ENCODE data around the gene ZNF777. TPM values are rescaled to one million over a fixed set of nuclear protein-coding genes. Genes with fewer than 3 reads are reported as not detected.

The ZNF777 gene
- total and polyA plus RNA-seq, 9 of the 15 experiments (the other 6 are each of a cell fraction or from before 2014, with no cell fraction given): 0.11 to 32.6 (median 9.0) TPM

- TF ChIP-seq ZNF639 (CRISPR knock-in tag; conservative IDR thresholded peaks at IDR 0.05 in 1 of 2, IDR thresholded peaks at IDR 0.05 in 1 of 2) (peak in 1 of 2 experiments; percentile 83; a peak in 2 of 4 replicates), ZNF143 (CRISPR knock-in tag; IDR thresholded peaks at IDR 0.05) (peak; percentile 72), SP2 (IDR thresholded peaks at IDR 0.05; ENCODE audit: extremely low read depth, low read depth, low read length, poor library complexity, severe bottlenecking) (peak; percentile 27), PHF8 (IDR thresholded peaks at IDR 0.05; ENCODE audit: borderline replicate concordance, low read length) (peak; percentile 89; the same call in 1 of the 2 replicates), GATAD2B (IDR thresholded peaks at IDR 0.05; ENCODE audit: borderline replicate concordance) (peak; percentile 93), MYC (IDR thresholded peaks at IDR 0.05; ENCODE audit: low read depth, low read length) (peak; percentile 86), MYC (CRISPR knock-in tag; IDR thresholded peaks at IDR 0.05; ENCODE audit: borderline replicate concordance, low read depth) (no peak), MAZ (CRISPR knock-in tag; conservative IDR thresholded peaks at IDR 0.05 in 1 of 2, IDR thresholded peaks at IDR 0.05 in 1 of 2) (peak; percentile 86 to 92), RBFOX2 (IDR thresholded peaks at IDR 0.05; ENCODE audit: low read depth, low read length) (peak; percentile 78), E2F6 (IDR thresholded peaks at IDR 0.05; ENCODE audit: borderline replicate concordance in 1 of 2, extremely low read depth in 1 of 2, insufficient read depth in 1 of 2, insufficient read length in 1 of 2, low read depth in 1 of 2, low read length in 1 of 2, poor library complexity in 1 of 2, severe bottlenecking in 1 of 2) (peak; percentile 68 to 85), POLR2G (IDR thresholded peaks at IDR 0.05; ENCODE audit: low read depth, low read length) (peak; percentile 87), GTF2E2 (tag; IDR thresholded peaks at IDR 0.05) (no peak), ZBTB33 (CRISPR knock-in tag; IDR thresholded peaks at IDR 0.05) (peak; percentile 24; the same call in 1 of the 2 replicates), THRAP3 (IDR thresholded peaks at IDR 0.05; ENCODE audit: borderline replicate concordance) (no peak), ZNF766 (CRISPR knock-in tag; conservative IDR thresholded peaks at IDR 0.05) (peak; percentile 68; the same call in 1 of the 2 replicates), GTF2A2 (tag; IDR thresholded peaks at IDR 0.05) (no peak), E2F8 (IDR thresholded peaks at IDR 0.05; ENCODE audit: low read depth, partially characterized antibody) (no peak)
Observed at GRCh38 chr7:149497467-149498261, 36.8 kb upstream of the ZNF777 start, which contains the start of gene ZNF746 (continued).

Data from K562 (cell line).